Esophagus squamous epithelium (tissue), 4 donors: ENCODE data around the gene IGFBP1.
"Not testable (repeated sequence)": the region's sequence is repeated elsewhere in the genome, so short reads cannot be mapped to it uniquely, and the experiment has no call there.

ENCODE experiments used
- CTCF ChIP-seq, 6 experiments: fragments of 450-650 bp in 4 of 6; fragments of 200-600 bp in 2 of 6; sonication (generic) in 2 of 6; IDR thresholded peaks; one replicate each; pipeline ENCODE4 v1.5.1; 2016 to 2019; ENCODE audit warnings: antibody characterized with exemption in 6 of 6, mild to moderate bottlenecking in 4 of 6, moderate library complexity in 4 of 6
- POLR2A ChIP-seq, 4 donors: fragments of 450-650 bp; IDR thresholded peaks; one replicate each; pipeline ENCODE4 v1.6.1; 2017; ENCODE audit warnings: antibody characterized with exemption in 4 of 4, mild to moderate bottlenecking in 4 of 4, moderate library complexity in 3 of 4

- TF ChIP-seq CTCF, POLR2A (IDR thresholded peaks at IDR 0.05): not testable (repeated sequence)
These were observed 35.3 kb upstream of the IGFBP1 start for GRCh38 chr7:45852984-45853383.
